GM12892 (cell line): Measurements from ENCODE around the gene ACD.

Experiments used
- DNase-seq: peaks from one replicate; pipeline ENCODE4 v3.0.0; 2011; ENCODE audit not compliant: insufficient read length
- FAIRE-seq: peaks from 2 replicates; lab custom pipeline; 2011; peaks lifted over from hg19 to GRCh38; lab: Jason Lieb, UNC
- POLR2A ChIP-seq: IDR thresholded peaks from 2 replicates; pipeline ENCODE4 v1.6.1; 2011; ENCODE audit warnings: low read depth, low read length, control low read depth
- POLR2AphosphoS5 ChIP-seq: IDR thresholded peaks from 2 replicates; pipeline ENCODE4 v1.6.1; 2011; ENCODE audit warnings: low read depth, low read length, control low read depth
- TAF1 ChIP-seq: IDR thresholded peaks from 2 replicates; pipeline ENCODE4 v1.6.1; 2011; ENCODE audit warnings: low read depth, mild to moderate bottlenecking, control low read depth, low read length, borderline replicate concordance

The ACD gene

GRCh38 chr16:67648764-67649407 lies 11.2 kb downstream of the ACD start:
- no peak for DNase-seq
- TF ChIP-seq POLR2AphosphoS5 (no peak), TAF1 (no peak), POLR2A (no peak)
- no peak for FAIRE-seq

GRCh38 chr16:67648088-67648763 lies 11.8 kb downstream of the ACD start:
- DNase-seq: no peak
- FAIRE-seq: no peak
- TF ChIP-seq POLR2AphosphoS5 (no peak), TAF1 (no peak), POLR2A (no peak)

GRCh38 chr16:67647681-67648080 lies 12.4 kb downstream of the ACD start:
- no peak for DNase-seq

GRCh38 chr16:67647111-67647651 lies 12.9 kb downstream of the ACD start:
- DNase-seq (no peak), FAIRE-seq (no peak)
- TF ChIP-seq TAF1: no peak
- TF ChIP-seq POLR2A: no peak
- TF ChIP-seq POLR2AphosphoS5: no peak

More at GRCh38 chr16:67647681-67648080, 12.4 kb downstream of the ACD start:
- no peak for TF ChIP-seq POLR2AphosphoS5
- no peak for TF ChIP-seq POLR2A
- no peak for TF ChIP-seq TAF1
- no peak for FAIRE-seq

- no peak for DNase-seq
- FAIRE-seq: no peak
Observed at GRCh38 chr16:67645397-67646121, 14.5 kb downstream of the ACD start.

GRCh38 chr16:67644038-67644437 lies 16.0 kb downstream of the ACD start:
- TF ChIP-seq TAF1: no peak
- no peak for TF ChIP-seq POLR2A
- TF ChIP-seq POLR2AphosphoS5: no peak
- no peak for DNase-seq
- no peak for FAIRE-seq

More at GRCh38 chr16:67645397-67646121, 14.5 kb downstream of the ACD start:
- no peak for TF ChIP-seq POLR2AphosphoS5
- TF ChIP-seq POLR2A: no peak
- TF ChIP-seq TAF1: no peak

GRCh38 chr16:67641779-67642708 lies 18.0 kb downstream of the ACD start:
- FAIRE-seq (no peak), DNase-seq (no peak)
- no peak for TF ChIP-seq POLR2AphosphoS5
- no peak for TF ChIP-seq POLR2A
- TF ChIP-seq TAF1: no peak

- FAIRE-seq (no peak), DNase-seq (no peak)
- no peak for TF ChIP-seq POLR2AphosphoS5
- no peak for TF ChIP-seq POLR2A
- TF ChIP-seq TAF1: no peak
Observed at GRCh38 chr16:67637625-67638024, 22.4 kb downstream of the ACD start.

GRCh38 chr16:67636713-67637112 lies 23.3 kb downstream of the ACD start:
- TF ChIP-seq POLR2A (no peak), TAF1 (no peak), POLR2AphosphoS5 (no peak)
- FAIRE-seq (no peak), DNase-seq (no peak)

GRCh38 chr16:67632415-67633172 lies 27.5 kb downstream of the ACD start:
- FAIRE-seq (no peak), DNase-seq (no peak)
- TF ChIP-seq POLR2AphosphoS5: no peak
- no peak for TF ChIP-seq POLR2A
- no peak for TF ChIP-seq TAF1
